ENCODE results near the gene TSSK6.

TSSK6 gene

DNA sequence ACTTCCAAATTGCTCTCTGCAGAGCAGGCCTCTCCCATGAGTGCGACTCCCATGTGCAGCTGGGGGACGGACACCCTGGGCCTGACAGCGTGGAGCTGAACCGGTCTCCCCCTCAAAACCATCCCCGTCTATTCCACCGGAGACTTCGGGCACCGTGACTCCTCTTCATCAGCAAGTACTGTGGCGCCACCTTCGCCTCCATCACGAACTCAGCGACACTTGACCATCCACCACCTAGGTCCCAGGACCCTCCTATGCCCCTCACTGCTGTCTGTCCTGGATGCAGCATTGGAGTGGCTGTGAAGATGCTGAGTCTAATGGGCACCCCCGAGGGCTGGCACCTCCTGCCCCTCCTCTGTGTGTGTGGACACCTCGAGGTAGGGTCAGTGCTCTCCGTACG, 43.3 kb upstream of the TSSK6 start:
- peaks cover 11% of the 10 kb centered on the region for H3K36me3 ChIP-seq (ENCODE audit: control insufficient read depth, insufficient read depth, low read length)
- no peak for TF ChIP-seq CTCF (IDR thresholded peaks at IDR 0.05; ENCODE audit: insufficient read depth, low read length, poor library complexity, severe bottlenecking)
- no peak for DNase-seq (ENCODE audit: extremely low read depth, insufficient read length)
- H3K4me3 ChIP-seq (replicated peaks; ENCODE audit: low read depth, low read length) = no peak overlapping the region
- H3K27me3 ChIP-seq (replicated peaks; ENCODE audit: control insufficient read depth, insufficient read depth, low read length) = no peaks in the 10 kb centered on the region

DNA sequence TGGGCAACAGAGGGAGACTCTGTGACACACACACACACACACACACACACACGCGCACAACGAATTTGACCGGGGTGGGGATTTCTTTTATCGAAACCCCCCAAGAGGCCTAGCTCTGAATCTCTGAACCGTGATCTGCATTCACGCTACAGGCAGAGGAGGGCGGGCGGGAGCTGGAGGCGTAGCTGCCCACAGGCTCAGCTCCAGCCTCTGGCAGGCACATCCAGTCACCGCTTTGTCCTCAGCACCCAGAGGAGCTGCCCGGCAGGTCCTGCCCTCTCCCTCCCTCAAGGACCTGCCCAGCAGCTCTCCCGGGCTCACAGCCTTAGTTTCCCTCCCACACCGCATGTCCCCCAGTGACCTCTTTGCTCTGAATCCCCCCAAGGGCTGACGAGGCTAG, 42.7 kb upstream of the TSSK6 start:
- TF ChIP-seq CTCF (IDR thresholded peaks at IDR 0.05; ENCODE audit: insufficient read depth, low read length, poor library complexity, severe bottlenecking) = no peak
- DNase-seq (ENCODE audit: extremely low read depth, insufficient read length) = no peak
- Histone ChIP-seq H3K27me3 (replicated peaks; ENCODE audit: control insufficient read depth, insufficient read depth, low read length) (no peaks in the 10 kb centered on the region), H3K36me3 (ENCODE audit: control insufficient read depth, insufficient read depth, low read length) (peaks cover 8% of the 10 kb centered on the region), H3K4me3 (replicated peaks; ENCODE audit: low read depth, low read length) (no peak overlapping the region)

- DNase-seq (ENCODE audit: extremely low read depth, insufficient read length) = no peak
- Histone ChIP-seq H3K27me3 (replicated peaks; ENCODE audit: control insufficient read depth, insufficient read depth, low read length) (no peaks in the 10 kb centered on the region), H3K4me3 (replicated peaks; ENCODE audit: low read depth, low read length) (no peak overlapping the region), H3K36me3 (ENCODE audit: control insufficient read depth, insufficient read depth, low read length) (peaks cover 4% of the 10 kb centered on the region; the same call in 1 of the 2 replicates)
- peak; percentile 86 for TF ChIP-seq CTCF (IDR thresholded peaks at IDR 0.05; ENCODE audit: insufficient read depth, low read length, poor library complexity, severe bottlenecking)
Observed at GRCh38 chr19:19554074-19555023, 39.0 kb upstream of the TSSK6 start.

GRCh38 chr19:19553670-19554069, 38.3 kb upstream of the TSSK6 start:
- TF ChIP-seq CTCF (IDR thresholded peaks at IDR 0.05; ENCODE audit: insufficient read depth, low read length, poor library complexity, severe bottlenecking) = no peak
- no peaks in the 10 kb centered on the region for H3K27me3 ChIP-seq (replicated peaks; ENCODE audit: control insufficient read depth, insufficient read depth, low read length)
- H3K4me3 ChIP-seq (replicated peaks; ENCODE audit: low read depth, low read length) = no peak overlapping the region
- DNase-seq (ENCODE audit: extremely low read depth, insufficient read length) = no peak
- H3K36me3 ChIP-seq (ENCODE audit: control insufficient read depth, insufficient read depth, low read length) = no peaks in the 10 kb centered on the region; the same call in 1 of the 2 replicates

DNA sequence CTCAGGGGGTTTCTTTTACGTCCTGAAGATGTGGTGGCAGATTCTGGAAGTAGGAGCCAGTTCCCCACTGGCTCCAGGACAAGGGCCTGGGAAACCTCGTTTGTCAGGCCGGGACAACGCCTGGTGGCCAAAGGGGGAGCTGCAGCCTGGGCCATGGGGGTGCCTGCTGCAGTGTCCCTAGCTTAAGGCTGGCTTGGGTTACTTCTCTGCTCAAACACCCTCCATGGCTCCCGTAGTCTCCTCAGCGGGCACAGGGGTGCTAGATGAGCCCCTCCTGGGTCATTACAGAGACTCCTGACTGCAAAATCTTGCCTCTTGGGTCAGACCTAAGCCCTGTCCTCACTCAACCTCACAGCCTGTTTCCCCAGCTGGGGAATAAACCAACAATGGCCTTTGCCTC, 37.5 kb upstream of the TSSK6 start:
- DNase-seq (ENCODE audit: extremely low read depth, insufficient read length) = no peak

More for the DNA sequence above, 37.5 kb upstream of the TSSK6 start:
- no peaks in the 10 kb centered on the region for H3K27me3 ChIP-seq (replicated peaks; ENCODE audit: control insufficient read depth, insufficient read depth, low read length)
- no peak overlapping the region for H3K4me3 ChIP-seq (replicated peaks; ENCODE audit: low read depth, low read length)
- H3K36me3 ChIP-seq (ENCODE audit: control insufficient read depth, insufficient read depth, low read length) = no peaks in the 10 kb centered on the region
- peak; percentile 63 for TF ChIP-seq CTCF (IDR thresholded peaks at IDR 0.05; ENCODE audit: insufficient read depth, low read length, poor library complexity, severe bottlenecking)
